H1 (cell line): Measurements from ENCODE around the gene PRG3.

ENCODE experiments used
- BACH1 ChIP-seq: IDR thresholded peaks from 2 replicates; pipeline ENCODE4 v1.6.1; 2012; ENCODE audit warnings: low read length, improper control_type of control experiment
- JUND ChIP-seq: IDR thresholded peaks from 2 replicates; pipeline ENCODE4 v1.6.1; 2011; ENCODE audit warnings: mild to moderate bottlenecking, improper control_type of control experiment, low read length
- POLR2AphosphoS5 ChIP-seq: IDR thresholded peaks from 2 replicates; pipeline ENCODE4 v1.6.1; 2011; ENCODE audit warnings: low read depth, low read length
- TAF1 ChIP-seq: IDR thresholded peaks from 2 replicates; pipeline ENCODE4 v1.6.1; 2011; ENCODE audit warnings: mild to moderate bottlenecking, low read depth, low read length
- TF ChIP-seq, protein P1 (sequence below), 3 experiments: IDR thresholded peaks; 1 replicate in 2 of 3; 2 replicates in 1 of 3; pipeline versions ENCODE4 v1.5.1 to v1.6.1; 2011; ENCODE audit warnings: low read length in 3 of 3, mild to moderate bottlenecking in 3 of 3, inconsistent platforms in 2 of 3, low read depth in 1 of 3, moderate library complexity in 1 of 3; ENCODE audit not compliant: insufficient read depth in 1 of 3; ENCODE audit errors: control extremely low read depth in 1 of 3

GRCh38 chr11:57327721-57328120, 53.2 kb downstream of the PRG3 start:
- no peak for TF ChIP-seq POLR2AphosphoS5
- TF ChIP-seq, protein P1, sequence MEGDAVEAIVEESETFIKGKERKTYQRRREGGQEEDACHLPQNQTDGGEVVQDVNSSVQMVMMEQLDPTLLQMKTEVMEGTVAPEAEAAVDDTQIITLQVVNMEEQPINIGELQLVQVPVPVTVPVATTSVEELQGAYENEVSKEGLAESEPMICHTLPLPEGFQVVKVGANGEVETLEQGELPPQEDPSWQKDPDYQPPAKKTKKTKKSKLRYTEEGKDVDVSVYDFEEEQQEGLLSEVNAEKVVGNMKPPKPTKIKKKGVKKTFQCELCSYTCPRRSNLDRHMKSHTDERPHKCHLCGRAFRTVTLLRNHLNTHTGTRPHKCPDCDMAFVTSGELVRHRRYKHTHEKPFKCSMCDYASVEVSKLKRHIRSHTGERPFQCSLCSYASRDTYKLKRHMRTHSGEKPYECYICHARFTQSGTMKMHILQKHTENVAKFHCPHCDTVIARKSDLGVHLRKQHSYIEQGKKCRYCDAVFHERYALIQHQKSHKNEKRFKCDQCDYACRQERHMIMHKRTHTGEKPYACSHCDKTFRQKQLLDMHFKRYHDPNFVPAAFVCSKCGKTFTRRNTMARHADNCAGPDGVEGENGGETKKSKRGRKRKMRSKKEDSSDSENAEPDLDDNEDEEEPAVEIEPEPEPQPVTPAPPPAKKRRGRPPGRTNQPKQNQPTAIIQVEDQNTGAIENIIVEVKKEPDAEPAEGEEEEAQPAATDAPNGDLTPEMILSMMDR (IDR thresholded peaks at IDR 0.05; ENCODE audit: control extremely low read depth in 1 of 3, insufficient read depth in 1 of 3, low read depth in 1 of 3, low read length in 3 of 3): no peak
- no peak for TF ChIP-seq TAF1
- no peak for TF ChIP-seq BACH1
- TF ChIP-seq JUND: no peak
